Uterus (tissue), 4 donors: ENCODE results near the gene SLC6A7. TPM values are rescaled to one million over a fixed set of nuclear protein-coding genes. Genes with fewer than 3 reads are reported as not detected.

Experiments
- DNase-seq, 2 donors: peaks; one replicate each; pipeline ENCODE4 v3.0.0-alpha.2; 2019 to 2020
- H3K27ac ChIP-seq, 2 donors: fragments of 200-600 bp; sonication (generic); 1 replicate in 1 of 2; 2 replicates in 1 of 2; pipeline ENCODE4 v1.5.1; 2016 to 2018
- H3K27me3 ChIP-seq, 2 donors: fragments of 200-600 bp; sonication (generic); one replicate each; pipeline ENCODE4 v1.5.1; 2018 to 2019; ENCODE audit warnings: control low read depth in 1 of 2
- H3K36me3 ChIP-seq, 2 donors: fragments of 200-600 bp; sonication (generic); one replicate each; pipeline ENCODE4 v1.5.1; 2019; ENCODE audit warnings: control low read depth in 1 of 2
- H3K4me1 ChIP-seq, 2 donors: fragments of 200-600 bp; sonication (generic); one replicate each; pipeline ENCODE4 v1.5.1; 2018 to 2019; ENCODE audit warnings: control low read depth in 1 of 2
- H3K4me3 ChIP-seq, 2 donors: fragments of 200-600 bp; sonication (generic); 1 replicate in 1 of 2; 2 replicates in 1 of 2; pipeline ENCODE4 v1.5.1; 2018 to 2019; ENCODE audit warnings: mild to moderate bottlenecking in 1 of 2
- H3K9me3 ChIP-seq, 2 donors: fragments of 200-600 bp; sonication (generic); one replicate each; pipeline ENCODE4 v1.5.1; 2019; ENCODE audit warnings: control low read depth in 1 of 2
- CTCF ChIP-seq, 4 experiments: fragments of 200-600 bp in 2 of 4; fragments of 450-650 bp in 2 of 4; sonication (generic) in 2 of 4; IDR thresholded peaks; one replicate each; pipeline ENCODE4 v1.5.1; 2016 to 2019; ENCODE audit warnings: antibody characterized with exemption in 4 of 4, mild to moderate bottlenecking in 2 of 4, moderate library complexity in 1 of 4
- POLR2A ChIP-seq, 2 donors: fragments of 450-650 bp; IDR thresholded peaks; one replicate each; pipeline ENCODE4 v1.6.1; 2016; ENCODE audit warnings: antibody characterized with exemption in 2 of 2, mild to moderate bottlenecking in 1 of 2, moderate library complexity in 1 of 2
- intact Hi-C: fragments of 100-400 bp; cut with DNase I; formaldehyde crosslinking; loops from one replicate; pipeline ENCODE4 v1.15.1; 2023; ENCODE audit warnings: low total_unique reads
- total RNA-seq, 4 donors: library from RNA; depleted of rRNA in 3 of 4; stranded (reverse); fragments of >200 nt in 3 of 4; gene quantifications; one replicate each; pipeline versions ENCODE4 v1.1.0 to v1.2.4, GENCODE V29; 2014 to 2023
- donor health status: DM: yes; HTN: yes; CAD: no.

Gene SLC6A7
- total RNA-seq, 4 donors from 2014 or later, result not detected

- H3K9me3 ChIP-seq, result no peaks in the 10 kb centered on the region
- H3K4me3 ChIP-seq, result no peak overlapping the region
- H3K36me3 ChIP-seq, result no peaks in the 10 kb centered on the region
- intact Hi-C loops, result no loop called here
- TF ChIP-seq CTCF (IDR thresholded peaks at IDR 0.05), result no peak
- no peak for TF ChIP-seq POLR2A (IDR thresholded peaks at IDR 0.05)
- DNase-seq, result no peak
- no peaks in the 10 kb centered on the region for H3K27me3 ChIP-seq
- no peak overlapping the region for H3K27ac ChIP-seq
- peaks cover 0 to 9% of the 10 kb centered on the region in 2 donors for H3K4me1 ChIP-seq
These were observed 5.9 kb upstream of the SLC6A7 start for GRCh38 chr5:150184006-150184405.

GRCh38 chr5:150184990-150185912 is 4.6 kb upstream of the SLC6A7 start:
- DNase-seq, result no peak
- Histone ChIP-seq H3K9me3 (no peaks in the 10 kb centered on the region), H3K4me1 (peaks cover 0 to 13% of the 10 kb centered on the region in 2 donors), H3K27me3 (peaks cover 0 to 11% of the 10 kb centered on the region in 2 donors), H3K36me3 (no peaks in the 10 kb centered on the region), H3K27ac (no peak overlapping the region), H3K4me3 (no peak overlapping the region)
- TF ChIP-seq POLR2A (IDR thresholded peaks at IDR 0.05) (no peak), CTCF (IDR thresholded peaks at IDR 0.05) (no peak)
- intact Hi-C loops, result no loop called here

GRCh38 chr5:150186137-150186536 is 3.7 kb upstream of the SLC6A7 start:
- Histone ChIP-seq H3K9me3 (no peaks in the 10 kb centered on the region), H3K36me3 (no peaks in the 10 kb centered on the region), H3K4me3 (no peak overlapping the region), H3K27ac (no peak overlapping the region), H3K4me1 (peaks cover 0 to 10% of the 10 kb centered on the region in 2 donors), H3K27me3 (peaks cover 0 to 14% of the 10 kb centered on the region in 2 donors)
- no peak for DNase-seq
- TF ChIP-seq POLR2A (IDR thresholded peaks at IDR 0.05), result no peak
- TF ChIP-seq CTCF (IDR thresholded peaks at IDR 0.05), result no peak
- intact Hi-C loops, result no loop called here

- Histone ChIP-seq H3K27ac (no peak overlapping the region), H3K36me3 (no peaks in the 10 kb centered on the region), H3K4me1 (peaks cover 0 to 4% of the 10 kb centered on the region in 2 donors), H3K9me3 (no peaks in the 10 kb centered on the region), H3K27me3 (peaks cover 0 to 14% of the 10 kb centered on the region in 2 donors), H3K4me3 (no peak overlapping the region)
- TF ChIP-seq CTCF (IDR thresholded peaks at IDR 0.05) (no peak), POLR2A (IDR thresholded peaks at IDR 0.05) (no peak)
- intact Hi-C loops, result no loop called here
- DNase-seq, result no peak
These were observed 3.0 kb upstream of the SLC6A7 start for GRCh38 chr5:150186897-150187296.

GRCh38 chr5:150188146-150188842 is 1.6 kb upstream of the SLC6A7 start:
- Histone ChIP-seq H3K27me3 (peaks cover 0 to 14% of the 10 kb centered on the region in 2 donors), H3K4me1 (peaks cover 0 to 4% of the 10 kb centered on the region in 2 donors), H3K36me3 (no peaks in the 10 kb centered on the region), H3K4me3 (no peak overlapping the region), H3K9me3 (no peaks in the 10 kb centered on the region), H3K27ac (no peak overlapping the region)
- no peak for TF ChIP-seq CTCF (IDR thresholded peaks at IDR 0.05)
- TF ChIP-seq POLR2A (IDR thresholded peaks at IDR 0.05), result no peak
- intact Hi-C loops, result no loop called here
- DNase-seq, result no peak
